HG03175 (cell line): ENCODE results near the gene TRAPPC2.
"Not testable (repeated sequence)": the region's sequence is repeated elsewhere in the genome, so short reads cannot be mapped to it uniquely, and the experiment has no call there.

Experiments used
- ATAC-seq: cut with Tn5 transposase; IDR thresholded peaks from one replicate; pipeline ENCODE4 v1.9.1; 2021; ENCODE audit warnings: mild to moderate bottlenecking, moderate library complexity; ENCODE audit not compliant: unreplicated experiment

Gene TRAPPC2

GRCh38 chrX:13699183-13699826, 35.1 kb downstream of the TRAPPC2 start:
- peak; percentile 58 for ATAC-seq

DNA sequence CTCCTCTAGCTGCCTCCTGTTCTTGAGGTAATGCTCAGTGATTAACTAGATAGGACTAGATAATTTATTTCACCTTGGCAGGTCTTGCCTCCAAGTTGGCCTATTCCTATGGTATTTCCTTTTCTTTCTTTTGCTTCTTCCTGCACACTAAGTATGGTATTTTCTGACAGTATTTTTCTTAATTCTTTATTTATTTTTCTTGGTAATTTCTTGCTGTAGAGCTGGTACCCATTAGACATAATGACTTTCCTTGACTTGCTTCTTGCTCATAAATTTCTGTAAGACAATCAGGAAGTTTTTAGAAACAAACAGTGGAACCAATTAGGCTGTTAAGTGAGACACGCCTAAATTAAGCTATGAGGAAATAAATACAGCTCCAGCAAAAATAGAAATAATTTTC, 36.0 kb downstream of the TRAPPC2 start:
- ATAC-seq: no peak

GRCh38 chrX:13697976-13698375, 36.4 kb downstream of the TRAPPC2 start:
- peak; percentile 13 for ATAC-seq

- peak; percentile 65 for ATAC-seq
Measured at GRCh38 chrX:13697455-13697854, 37.0 kb downstream of the TRAPPC2 start.

- ATAC-seq: no peak
Measured at GRCh38 chrX:13695601-13696115, 38.8 kb downstream of the TRAPPC2 start.

DNA sequence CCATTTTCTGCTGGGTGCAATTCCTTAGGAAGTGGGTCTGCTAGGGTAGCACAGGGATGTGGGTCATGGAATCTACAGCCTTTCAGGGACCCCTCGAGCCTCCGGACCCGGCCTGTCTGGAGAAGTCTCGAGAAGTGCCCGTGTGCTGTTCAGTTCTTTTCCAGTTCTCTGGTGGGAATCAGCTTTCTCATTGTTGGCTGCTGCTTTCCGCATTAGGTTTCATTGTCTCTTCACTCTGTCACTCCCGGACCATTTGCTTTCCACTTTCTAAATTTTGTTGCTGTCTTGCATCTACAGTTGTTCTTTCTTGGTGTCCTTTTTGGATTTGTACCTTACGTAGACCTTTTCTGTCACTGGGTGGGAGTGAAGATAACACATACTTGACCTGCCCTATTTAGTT, 39.4 kb downstream of the TRAPPC2 start:
- ATAC-seq: no peak

DNA sequence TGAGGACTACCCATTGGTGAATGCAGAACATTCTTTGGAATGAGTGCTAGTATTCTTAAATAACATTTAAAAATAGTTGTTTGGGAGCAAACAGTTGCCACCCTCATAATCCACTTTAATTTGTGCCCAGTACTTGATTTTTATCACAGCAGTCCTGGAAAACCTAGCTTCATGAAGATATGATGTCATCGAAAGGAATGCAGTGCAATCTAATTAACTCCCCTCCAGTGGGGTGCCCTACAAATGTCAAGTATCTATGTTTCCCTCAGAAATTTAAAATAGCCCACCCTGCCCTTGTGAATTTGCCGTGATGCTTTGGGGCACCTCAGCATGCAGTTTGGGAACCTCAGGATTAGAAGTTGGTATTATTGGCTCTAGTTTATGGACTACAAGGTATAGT, 40.1 kb downstream of the TRAPPC2 start:
- no peak for ATAC-seq

GRCh38 chrX:13693341-13693961, 41.0 kb downstream of the TRAPPC2 start:
- no peak for ATAC-seq

DNA sequence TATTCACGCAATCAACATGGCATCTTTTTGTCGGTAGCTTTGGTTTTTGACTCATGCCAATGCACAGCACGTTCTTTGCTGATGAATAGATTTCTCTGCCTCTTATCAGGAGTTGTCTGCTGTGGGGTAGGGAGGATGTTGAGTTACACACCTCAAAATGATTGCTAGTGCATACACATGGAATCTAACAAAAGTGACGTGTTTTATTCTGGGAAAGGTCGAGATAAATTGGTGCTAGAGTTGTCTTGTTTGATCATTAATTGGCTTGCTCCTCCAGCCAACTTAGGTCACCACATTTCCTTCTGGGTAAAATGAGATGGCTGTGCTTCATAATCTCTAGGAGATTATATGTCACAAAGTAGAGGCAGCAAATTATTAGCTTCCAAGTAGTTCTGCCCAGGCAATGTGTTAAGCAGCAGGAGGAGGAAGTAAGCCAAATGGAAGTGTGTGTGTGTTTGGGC, 41.6 kb downstream of the TRAPPC2 start:
- no peak for ATAC-seq

GRCh38 chrX:13691841-13692371, 42.5 kb downstream of the TRAPPC2 start:
- no peak for ATAC-seq

DNA sequence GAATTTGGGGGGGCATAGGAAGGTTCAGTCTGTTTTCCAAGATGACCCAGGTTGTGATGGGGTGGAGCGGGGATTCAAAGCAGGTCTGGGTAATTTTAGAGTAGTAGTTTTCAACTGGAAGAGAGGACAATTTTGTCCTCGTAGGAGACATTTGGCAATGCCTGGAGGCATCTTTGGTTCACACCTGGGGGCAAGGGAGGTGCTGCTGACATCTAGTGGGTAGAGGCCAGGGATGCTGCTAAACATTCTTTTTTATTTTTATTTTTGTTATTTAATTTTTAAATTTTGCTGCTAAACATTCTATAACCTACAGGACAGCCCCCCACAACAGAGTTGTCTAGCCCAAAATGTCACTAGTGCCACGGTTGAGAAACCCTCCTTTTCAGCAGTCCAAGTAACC, 43.6 kb downstream of the TRAPPC2 start:
- ATAC-seq: no peak

DNA sequence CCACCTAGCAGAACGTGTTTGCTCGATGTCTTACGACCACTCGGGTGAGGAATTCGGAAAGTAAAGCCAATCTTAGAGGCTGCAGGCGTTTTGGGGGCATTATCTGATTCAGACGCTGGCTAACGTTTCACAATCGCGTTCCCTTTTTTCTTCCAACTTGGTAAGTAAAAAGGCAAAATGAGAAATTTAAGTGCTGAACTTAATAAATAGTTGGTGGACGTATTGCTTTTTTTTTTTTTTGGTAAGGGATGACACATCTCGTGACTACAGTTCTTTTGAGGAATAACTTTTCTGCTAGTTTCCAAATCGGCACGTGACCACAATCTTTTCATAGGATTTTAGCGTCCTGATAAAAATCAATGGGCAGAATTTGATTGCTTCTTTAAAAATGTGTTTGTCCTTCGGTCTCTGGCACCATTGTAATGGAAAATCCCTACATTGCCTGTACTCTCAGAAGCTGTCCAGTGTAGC, 44.6 kb downstream of the TRAPPC2 start:
- no peak for ATAC-seq

- ATAC-seq: peak; percentile 64
Measured at GRCh38 chrX:13688958-13689740, 45.3 kb downstream of the TRAPPC2 start, which contains the start of gene RAB9A. RAB9A (plus strand) TSS chrX:13689128; CDS start chrX:13708747, 19,619 bp downstream.

- ATAC-seq: no peak
Measured at GRCh38 chrX:13688384-13688957, 45.9 kb downstream of the TRAPPC2 start.

DNA sequence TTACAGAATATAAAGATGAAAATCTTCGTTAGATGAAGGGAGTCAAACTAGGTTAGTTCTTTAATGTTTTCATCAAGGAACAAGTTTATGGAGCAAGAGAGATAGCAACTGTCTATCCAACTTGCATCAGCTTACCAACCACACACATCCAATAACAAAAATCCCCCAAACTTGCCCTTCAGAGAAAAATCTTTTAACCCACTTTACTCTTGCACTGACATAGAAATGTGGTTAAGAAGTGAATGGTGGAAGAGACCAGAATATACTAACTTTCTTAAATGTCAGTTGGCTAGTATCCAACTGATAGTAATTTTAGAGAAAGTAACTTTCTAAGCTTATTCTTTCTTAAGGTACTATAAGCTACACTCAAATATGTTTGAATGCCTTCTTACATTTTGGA, 47.2 kb downstream of the TRAPPC2 start:
- ATAC-seq: no peak

- no peak for ATAC-seq
Measured at GRCh38 chrX:13685126-13685763, 49.2 kb downstream of the TRAPPC2 start.

GRCh38 chrX:13684361-13684760, 50.1 kb downstream of the TRAPPC2 start:
- ATAC-seq: no peak

DNA sequence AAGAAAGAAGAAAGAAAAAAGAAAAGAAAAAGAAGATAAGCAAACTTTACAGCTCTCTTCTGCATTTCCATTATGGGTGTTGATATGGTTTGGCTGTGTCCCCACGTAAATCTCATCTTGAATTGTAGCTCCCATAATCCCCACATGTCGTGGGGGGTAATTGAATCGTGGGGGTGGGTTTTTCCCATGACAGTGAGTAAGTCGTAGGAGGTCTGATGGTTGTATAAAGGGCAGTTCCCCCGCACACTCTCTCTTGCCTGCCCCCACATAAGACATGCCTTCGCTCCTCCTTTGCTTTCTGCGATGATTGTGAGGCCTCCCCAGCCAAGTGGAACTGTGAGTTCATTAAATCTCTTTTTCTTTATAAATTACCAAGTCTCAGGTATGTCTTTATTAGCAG, 52.8 kb downstream of the TRAPPC2 start:
- ATAC-seq: no peak

DNA sequence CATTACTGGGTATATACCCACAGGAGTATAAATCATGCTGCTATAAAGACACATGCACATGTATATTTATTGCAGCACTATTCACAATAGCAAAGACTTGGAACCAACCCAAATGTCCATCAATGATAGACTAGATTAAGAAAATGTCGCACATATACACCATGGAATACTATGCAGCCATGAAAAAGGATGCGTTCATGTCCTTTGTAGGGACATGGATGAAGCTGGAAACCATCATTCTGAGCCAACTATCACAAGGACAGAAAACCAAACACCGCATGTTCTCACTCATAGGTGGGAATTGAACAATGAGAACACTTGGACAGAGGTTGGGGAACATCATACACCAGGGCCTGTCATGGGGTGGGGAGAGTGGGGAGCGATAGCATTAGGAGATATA, 54.7 kb downstream of the TRAPPC2 start:
- not testable (repeated sequence) for ATAC-seq

- no peak for ATAC-seq
Measured at GRCh38 chrX:13676885-13677284, 57.5 kb downstream of the TRAPPC2 start.
